ENCODE measurements around the gene AKNAD1. TPM values are rescaled to one million over a fixed set of nuclear protein-coding genes. Genes with fewer than 3 reads are reported as not detected.

Gene AKNAD1
- total and polyA plus RNA-seq, 2 of the 4 experiments (the other 2 are of a cell fraction) = 0.07 to 0.18 TPM

DNA sequence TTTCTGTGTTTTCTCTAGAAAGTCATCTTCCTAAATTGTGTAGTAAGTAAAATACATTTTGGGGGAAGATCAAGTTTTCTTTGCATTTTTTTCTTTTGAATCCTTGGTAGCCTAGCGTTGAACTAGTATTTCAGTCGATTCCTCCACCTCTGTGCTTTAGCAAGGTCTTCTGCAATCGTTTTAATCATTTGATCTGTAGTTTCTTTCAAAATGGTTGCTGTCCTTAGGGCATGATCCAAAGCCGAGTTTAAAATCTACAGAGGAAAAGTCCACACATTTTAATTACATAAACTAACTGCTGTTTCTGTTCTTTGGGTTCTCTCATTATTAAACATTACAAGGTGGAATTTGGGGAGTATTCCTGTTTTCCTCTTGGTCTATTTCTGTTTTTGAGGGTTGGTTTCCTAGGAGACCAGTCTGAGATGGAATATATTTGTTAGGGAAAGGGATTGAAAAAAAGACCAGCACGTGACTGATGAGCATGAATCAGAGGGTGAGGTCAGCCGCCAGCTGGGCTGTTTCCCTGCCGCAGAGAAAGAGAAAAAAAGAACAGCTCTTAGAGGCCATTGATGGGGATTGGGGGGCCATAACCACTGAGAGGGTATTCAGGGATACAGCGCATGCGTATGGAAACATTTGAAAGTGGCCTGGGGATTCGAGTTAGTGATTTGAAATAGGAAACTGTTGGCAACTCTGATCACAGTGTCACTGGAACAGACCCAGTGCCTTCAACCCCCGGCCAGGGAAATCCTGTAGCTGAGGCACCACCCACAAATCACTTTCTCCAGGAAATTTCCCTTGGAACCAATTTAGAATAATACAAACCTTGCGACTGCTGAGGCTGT lies 40.6 kb downstream of the AKNAD1 start:
- intact Hi-C loops (cut with micrococcal nuclease) = no loop called here
- in situ Hi-C loops (cut with MboI; ENCODE audit: low sequenced_read_pairs) = no loop called here
- Histone ChIP-seq H3K4me1 (ENCODE audit: control insufficient read depth, insufficient read depth, low read length) (peaks cover 12% of the 10 kb centered on the region), H2BK20ac (ENCODE audit: low read depth, low read length) (peak overlapping the region; percentile 91), H2AFZ (replicated peaks; ENCODE audit: low read length, poor library complexity) (peak overlapping the region; percentile 85), H3K36me3 (ENCODE audit: control insufficient read depth, insufficient read depth, low read length) (peaks cover 2% of the 10 kb centered on the region; the same call in 1 of the 2 replicates), H3K14ac (replicated peaks; ENCODE audit: low read depth, low read length) (peak overlapping the region; percentile 59), H4K91ac (ENCODE audit: insufficient read depth, low read depth, low read length) (peak overlapping the region; percentile 81), H3K79me1 (ENCODE audit: low read depth in 1 of 2, low read length in 2 of 2) (no peaks in the 10 kb centered on the region), H3K56ac (ENCODE audit: extremely low read depth, insufficient read depth, low read length) (peak overlapping the region; percentile 67; the same call in 1 of the 2 replicates), H3K9me1 (ENCODE audit: insufficient read depth, low read length) (peaks cover 3% of the 10 kb centered on the region; the same call in 1 of the 2 replicates), H2BK5ac (ENCODE audit: low read depth, low read length, poor library complexity, severe bottlenecking) (peak overlapping the region; percentile 68), H4K8ac (ENCODE audit: low read depth in 2 of 2, low read length in 2 of 2) (peak overlapping the region; percentile 45 to 91), H3K9ac (ENCODE audit: low read depth, low read length) (no peak overlapping the region; the same call in 1 of the 2 replicates), H3K4me3 (ENCODE audit: insufficient read depth, low read depth, low read length) (no peak overlapping the region), H3K9me3 (ENCODE audit: control insufficient read depth, insufficient read depth, low read length) (no peaks in the 10 kb centered on the region), H3K18ac (ENCODE audit: low read depth, low read length) (peak overlapping the region; percentile 34), H2AK9ac (replicated peaks; ENCODE audit: low read depth, low read length, poor library complexity) (peak overlapping the region; percentile 5), H3K23ac (ENCODE audit: low read depth, low read length) (peak overlapping the region; percentile 70; the same call in 1 of the 2 replicates), H3K27me3 (ENCODE audit: control insufficient read depth, insufficient read depth, low read length) (no peaks in the 10 kb centered on the region), H3K4me2 (ENCODE audit: low read depth, low read length) (peak overlapping the region; percentile 47), H3K4ac (ENCODE audit: low read depth, low read length) (peak overlapping the region; percentile 68), H2BK120ac (ENCODE audit: low read depth, low read length) (peak overlapping the region; percentile 90), H2BK15ac (ENCODE audit: low read depth, low read length) (peak overlapping the region; percentile 77; the same call in 2 of the 3 replicates), H4K20me1 (ENCODE audit: insufficient read depth, low read length) (no peaks in the 10 kb centered on the region), H4K5ac (ENCODE audit: low read depth, low read length) (peak overlapping the region; percentile 46), H3K27ac (ENCODE audit: insufficient read depth, low read length) (peak overlapping the region; percentile 64), H2AK5ac (ENCODE audit: low read depth, low read length) (no peak overlapping the region)
- TF ChIP-seq MAZ (IDR thresholded peaks at IDR 0.05; ENCODE audit: borderline replicate concordance, low read depth, low read length) = peak; percentile 24; the same call in 1 of the 2 replicates
- TF ChIP-seq BHLHE40 (IDR thresholded peaks at IDR 0.05; ENCODE audit: low read depth, low read length) = peak; percentile 95
- TF ChIP-seq FOS (IDR thresholded peaks at IDR 0.05; ENCODE audit: low read depth, low read length) = peak; percentile 85
- TF ChIP-seq RFX5 (IDR thresholded peaks at IDR 0.05; ENCODE audit: low read depth, low read length) = no peak
- TF ChIP-seq, protein P1, sequence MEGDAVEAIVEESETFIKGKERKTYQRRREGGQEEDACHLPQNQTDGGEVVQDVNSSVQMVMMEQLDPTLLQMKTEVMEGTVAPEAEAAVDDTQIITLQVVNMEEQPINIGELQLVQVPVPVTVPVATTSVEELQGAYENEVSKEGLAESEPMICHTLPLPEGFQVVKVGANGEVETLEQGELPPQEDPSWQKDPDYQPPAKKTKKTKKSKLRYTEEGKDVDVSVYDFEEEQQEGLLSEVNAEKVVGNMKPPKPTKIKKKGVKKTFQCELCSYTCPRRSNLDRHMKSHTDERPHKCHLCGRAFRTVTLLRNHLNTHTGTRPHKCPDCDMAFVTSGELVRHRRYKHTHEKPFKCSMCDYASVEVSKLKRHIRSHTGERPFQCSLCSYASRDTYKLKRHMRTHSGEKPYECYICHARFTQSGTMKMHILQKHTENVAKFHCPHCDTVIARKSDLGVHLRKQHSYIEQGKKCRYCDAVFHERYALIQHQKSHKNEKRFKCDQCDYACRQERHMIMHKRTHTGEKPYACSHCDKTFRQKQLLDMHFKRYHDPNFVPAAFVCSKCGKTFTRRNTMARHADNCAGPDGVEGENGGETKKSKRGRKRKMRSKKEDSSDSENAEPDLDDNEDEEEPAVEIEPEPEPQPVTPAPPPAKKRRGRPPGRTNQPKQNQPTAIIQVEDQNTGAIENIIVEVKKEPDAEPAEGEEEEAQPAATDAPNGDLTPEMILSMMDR (conservative IDR thresholded peaks at IDR 0.05; ENCODE audit: low read depth, low read length) = no peak
- peak; percentile 27 for TF ChIP-seq RCOR1 (IDR thresholded peaks at IDR 0.05; ENCODE audit: insufficient replicate concordance, low read length)
- TF ChIP-seq, protein P2, sequence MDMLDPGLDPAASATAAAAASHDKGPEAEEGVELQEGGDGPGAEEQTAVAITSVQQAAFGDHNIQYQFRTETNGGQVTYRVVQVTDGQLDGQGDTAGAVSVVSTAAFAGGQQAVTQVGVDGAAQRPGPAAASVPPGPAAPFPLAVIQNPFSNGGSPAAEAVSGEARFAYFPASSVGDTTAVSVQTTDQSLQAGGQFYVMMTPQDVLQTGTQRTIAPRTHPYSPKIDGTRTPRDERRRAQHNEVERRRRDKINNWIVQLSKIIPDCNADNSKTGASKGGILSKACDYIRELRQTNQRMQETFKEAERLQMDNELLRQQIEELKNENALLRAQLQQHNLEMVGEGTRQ (IDR thresholded peaks at IDR 0.05; ENCODE audit: low read depth, low read length) = peak; percentile 98
- TF ChIP-seq CHD1 (IDR thresholded peaks at IDR 0.05; ENCODE audit: low read depth, low read length) = no peak
- TF ChIP-seq, protein P3, sequence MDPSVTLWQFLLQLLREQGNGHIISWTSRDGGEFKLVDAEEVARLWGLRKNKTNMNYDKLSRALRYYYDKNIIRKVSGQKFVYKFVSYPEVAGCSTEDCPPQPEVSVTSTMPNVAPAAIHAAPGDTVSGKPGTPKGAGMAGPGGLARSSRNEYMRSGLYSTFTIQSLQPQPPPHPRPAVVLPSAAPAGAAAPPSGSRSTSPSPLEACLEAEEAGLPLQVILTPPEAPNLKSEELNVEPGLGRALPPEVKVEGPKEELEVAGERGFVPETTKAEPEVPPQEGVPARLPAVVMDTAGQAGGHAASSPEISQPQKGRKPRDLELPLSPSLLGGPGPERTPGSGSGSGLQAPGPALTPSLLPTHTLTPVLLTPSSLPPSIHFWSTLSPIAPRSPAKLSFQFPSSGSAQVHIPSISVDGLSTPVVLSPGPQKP (IDR thresholded peaks at IDR 0.05; ENCODE audit: borderline replicate concordance, low read depth, low read length) = no peak
- no peak for TF ChIP-seq MXI1 (IDR thresholded peaks at IDR 0.05; ENCODE audit: borderline replicate concordance, low read depth, low read length)
- TF ChIP-seq POLR2A (IDR thresholded peaks at IDR 0.05; ENCODE audit: low read depth, low read length) = peak; percentile 51; the same call in 1 of the 2 replicates
- no peak for TF ChIP-seq CEBPB (IDR thresholded peaks at IDR 0.05; ENCODE audit: low read depth, low read length)
- 0% methylated on average over 5 of the region's 12 CpGs; no CpG with 5 or more reads in 1 of the 2 experiments for WGBS, 2 experiments (ENCODE audit: extremely low coverage in 2 of 2, insufficient read length in 1 of 2)
- no TSS peak for BruUV-seq (replicated peaks)
- DNase-seq (peak; percentile 93), ATAC-seq (ENCODE audit: low read depth) (peak; percentile 91)
- dilution Hi-C loops (cut with HindIII; ENCODE audit: low sequenced_read_pairs, unreplicated experiment) = no loop called here
- POLR2A ChIA-PET (ENCODE audit: unreplicated experiment) = interaction anchor here (1.2 kb wide), 1 partner anchor 15 kb away, joined by 3 read pairs; no protein-coding TSS in a partner anchor
- CTCF ChIA-PET = interaction anchor here (0.7 to 1.9 kb wide), 4 partner anchors 12 to 82 kb away, joined by 3 to 9 read pairs (median 3); no protein-coding TSS in a partner anchor

Data from IMR-90 (cell line).